ENCODE measurements around the gene LILRB3. TPM values are rescaled to one million over a fixed set of nuclear protein-coding genes. Genes with fewer than 3 reads are reported as not detected.

Gene LILRB3
- total and polyA plus RNA-seq, 2 experiments from 2014 or later: not detected

DNA sequence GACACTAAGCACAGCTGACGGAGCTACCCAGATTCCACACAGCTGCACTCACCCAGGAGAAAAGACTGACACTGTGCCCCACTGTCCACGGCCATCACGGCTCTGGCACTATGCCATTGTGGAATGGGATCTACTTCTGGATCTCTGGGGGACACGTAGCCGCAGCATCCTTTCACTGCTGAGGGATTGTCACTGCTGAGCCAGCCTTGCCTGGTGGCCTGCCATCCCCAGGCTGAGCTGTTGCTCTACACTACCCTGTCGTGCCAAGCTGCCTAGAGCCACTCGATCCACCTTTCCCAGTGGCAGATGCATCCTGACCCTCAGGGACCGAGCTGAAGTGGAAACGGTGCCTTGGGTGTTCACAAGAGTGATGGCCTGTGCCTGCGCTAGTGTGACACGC, 39.3 kb upstream of the LILRB3 start (continued):
- TF ChIP-seq ZNF331 (CRISPR knock-in tag; IDR thresholded peaks at IDR 0.05; ENCODE audit: low read depth) (no peak), JUNB (IDR thresholded peaks at IDR 0.05; ENCODE audit: unreplicated experiment) (no peak), POLR2AphosphoS5 (IDR thresholded peaks at IDR 0.05; ENCODE audit: low read depth) (no peak), NANOG (IDR thresholded peaks at IDR 0.05; ENCODE audit: borderline replicate concordance) (no peak)

DNA sequence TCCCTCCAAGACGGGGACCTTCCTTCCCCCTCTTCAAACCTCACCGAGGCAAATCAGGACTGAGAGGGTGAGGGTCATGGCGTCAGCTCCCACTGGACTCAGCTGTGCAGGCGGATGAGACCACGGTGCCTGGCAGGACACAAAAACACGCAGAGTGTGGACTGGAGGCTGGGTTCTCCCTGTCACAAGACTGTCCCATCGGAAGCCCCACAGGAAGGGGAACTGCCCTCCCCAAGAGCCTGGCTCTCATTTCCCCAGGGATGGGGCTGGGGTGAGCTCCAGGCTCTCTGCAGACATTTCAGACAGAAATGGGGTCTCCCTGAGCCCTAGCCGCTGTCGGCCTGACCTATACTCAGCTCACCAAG, 34.3 kb upstream of the LILRB3 start, which contains the start of gene LILRB5:
Gene LILRB5, minus strand, starts transcription at position 158 of the 365 bp plus-strand sequence. Its CDS starts 80 bp downstream, at position 78.
- no peak for ATAC-seq
- Histone ChIP-seq H3F3A (replicated peaks; ENCODE audit: low read depth) (no peaks in the 10 kb centered on the region), H3K9me2 (ENCODE audit: insufficient read depth) (no peaks in the 10 kb centered on the region), H3K27me3 (ENCODE audit: insufficient read depth) (no peaks in the 10 kb centered on the region), H3K36me3 (ENCODE audit: insufficient read depth) (no peaks in the 10 kb centered on the region), H3K4me2 (no peak within 1 kb of the TSS), H3K79me2 (replicated peaks; ENCODE audit: insufficient read depth) (no peaks in the 10 kb centered on the region), H3K4me1 (ENCODE audit: insufficient read depth) (no peaks in the 10 kb centered on the region), H4K20me1 (replicated peaks; ENCODE audit: insufficient read depth) (no peaks in the 10 kb centered on the region), H3K27ac (ENCODE audit: low read depth) (no peak within 1 kb of the TSS), H2AFZ (no peak within 1 kb of the TSS), H3K4me3 (no peak within 1 kb of the TSS)
- DNase-seq (ENCODE audit: low spot score): no peak
- H3K9me3 Mint-ChIP-seq: no peaks in the 10 kb centered on the region
- TF ChIP-seq ZNF462 (CRISPR knock-in tag; IDR thresholded peaks at IDR 0.05) (no peak), REST (IDR thresholded peaks at IDR 0.05; ENCODE audit: unreplicated experiment) (no peak), EZH2 (IDR thresholded peaks at IDR 0.05; ENCODE audit: low read depth, unreplicated experiment) (no peak), POLR2AphosphoS5 (IDR thresholded peaks at IDR 0.05; ENCODE audit: low read depth) (no peak)
- no peaks in the 10 kb centered on the region for H3K36me3 Mint-ChIP-seq (ENCODE audit: low read depth)
- peaks cover 4% of the 10 kb centered on the region; the same call in 1 of the 3 replicates for H3K4me1 Mint-ChIP-seq
- no peak within 1 kb of the TSS for H3K27ac Mint-ChIP-seq
- H3K4me3 Mint-ChIP-seq: no peak within 1 kb of the TSS
- H3K27me3 Mint-ChIP-seq (ENCODE audit: insufficient read depth, low read depth, poor library complexity): peaks cover 5% of the 10 kb centered on the region

Measured in GM23338 (cell line).